GF-D8 (cell line): ENCODE results near the gene APBB1IP.
"Not testable (repeated sequence)": the region's sequence is repeated elsewhere in the genome, so short reads cannot be mapped to it uniquely, and the experiment has no call there.

Source experiments
- DNase-seq: peaks from one replicate; lab custom pipeline; 2025; lab: John Stamatoyannopoulos, UW

The APBB1IP gene

GRCh38 chr10:26441491-26442214 is 3.5 kb downstream of the APBB1IP start:
- no peak for DNase-seq

DNA sequence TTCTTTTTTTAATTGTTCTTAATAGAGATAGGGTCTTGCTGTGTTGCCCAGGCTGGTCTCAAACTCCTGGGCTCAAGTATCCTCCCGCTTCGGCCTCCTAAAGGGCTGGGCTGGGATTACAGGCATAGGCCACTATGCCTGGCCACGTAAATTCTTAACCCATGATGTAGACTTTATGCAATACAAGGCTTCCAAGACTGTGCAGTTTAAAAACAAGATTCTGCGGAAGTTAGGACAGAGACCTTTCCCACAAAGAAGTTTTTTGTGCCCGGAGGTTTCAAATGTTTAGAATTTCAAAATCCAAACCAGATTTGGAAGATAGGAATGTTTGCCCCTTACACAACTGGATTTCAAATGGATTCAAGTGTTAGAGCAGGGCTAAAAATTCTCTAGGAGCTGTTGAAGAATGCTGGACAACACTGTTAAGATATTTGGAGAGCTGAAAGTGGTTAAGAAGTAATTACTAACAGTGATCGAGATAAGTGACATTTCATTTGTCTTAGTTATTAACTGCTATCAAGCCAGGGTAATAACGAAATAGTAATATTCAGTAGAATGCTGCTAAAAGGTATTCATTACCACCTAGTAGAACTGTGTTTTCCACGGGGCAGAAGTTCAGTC is 7.4 kb downstream of the APBB1IP start:
- no peak for DNase-seq

DNA sequence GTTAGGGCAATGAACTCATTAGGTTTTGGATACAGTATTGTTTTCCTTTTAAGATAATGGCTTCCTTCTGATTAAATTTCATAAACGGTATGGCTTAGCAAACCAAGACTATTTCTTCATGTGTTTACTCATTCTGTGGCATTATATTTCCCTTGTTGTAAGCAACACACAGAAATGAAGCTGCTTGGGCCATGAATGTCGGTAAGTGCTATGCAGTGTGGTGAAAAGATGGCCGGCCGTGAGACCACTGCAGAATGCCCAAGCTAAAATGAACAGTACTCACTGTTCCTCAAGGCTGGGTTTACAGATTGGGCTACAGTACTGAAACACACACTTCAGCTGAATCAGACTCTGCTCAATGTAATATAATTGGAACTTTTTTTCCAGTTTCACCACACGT is 8.1 kb downstream of the APBB1IP start:
- DNase-seq = no peak

DNA sequence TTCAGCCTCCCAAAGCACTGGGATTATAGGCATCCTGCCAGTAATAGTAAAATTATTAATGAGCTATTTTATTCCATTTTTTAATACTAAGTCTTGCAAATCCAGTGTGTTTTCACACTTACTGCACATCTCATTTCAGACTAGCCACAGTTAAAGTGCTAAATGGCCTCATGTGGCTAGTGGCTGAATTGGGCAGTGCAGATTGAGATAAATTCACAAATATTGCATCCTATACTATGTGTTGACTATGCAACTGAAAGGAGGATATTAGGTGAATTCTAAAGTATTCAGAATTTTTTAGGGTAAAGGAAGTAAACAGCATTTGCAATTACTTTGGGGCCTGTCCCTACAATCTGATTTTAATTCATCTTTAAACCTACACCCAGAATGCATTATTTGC is 10.2 kb downstream of the APBB1IP start:
- no peak for DNase-seq

DNA sequence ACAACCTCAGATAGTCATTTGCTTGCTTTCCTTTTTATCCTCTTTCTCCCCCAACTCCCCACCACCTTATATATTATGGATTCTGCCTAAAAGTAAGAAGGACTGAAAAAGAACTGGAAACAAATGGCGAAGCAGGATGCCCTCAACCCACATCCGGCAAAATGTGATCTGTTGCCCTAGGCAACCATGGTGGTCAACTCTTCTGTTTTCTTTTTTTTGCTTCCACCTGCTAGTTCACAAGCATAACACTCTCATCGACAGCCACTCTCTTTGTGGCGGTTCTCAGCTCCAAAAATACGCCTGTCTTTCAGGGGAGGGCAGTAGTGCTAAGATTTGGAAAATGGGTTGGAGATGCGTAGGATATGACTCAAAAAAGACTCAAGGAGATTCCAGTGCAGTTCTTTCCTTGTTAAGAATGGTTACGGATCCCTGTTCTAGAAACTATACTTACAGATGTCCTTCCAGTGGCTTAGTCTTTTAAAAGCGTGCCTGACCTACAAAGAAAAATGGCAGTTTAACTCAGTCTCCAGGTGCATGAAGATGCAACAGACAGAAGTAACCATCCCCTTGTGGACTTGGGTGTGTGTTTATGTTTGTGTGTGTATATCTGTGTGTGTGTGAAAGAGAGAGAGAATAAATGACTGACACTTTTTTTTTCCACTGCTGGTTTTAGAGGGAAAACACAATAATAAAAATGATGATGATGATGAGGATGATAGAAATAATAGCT is 10.7 kb downstream of the APBB1IP start:
- DNase-seq = no peak

DNA sequence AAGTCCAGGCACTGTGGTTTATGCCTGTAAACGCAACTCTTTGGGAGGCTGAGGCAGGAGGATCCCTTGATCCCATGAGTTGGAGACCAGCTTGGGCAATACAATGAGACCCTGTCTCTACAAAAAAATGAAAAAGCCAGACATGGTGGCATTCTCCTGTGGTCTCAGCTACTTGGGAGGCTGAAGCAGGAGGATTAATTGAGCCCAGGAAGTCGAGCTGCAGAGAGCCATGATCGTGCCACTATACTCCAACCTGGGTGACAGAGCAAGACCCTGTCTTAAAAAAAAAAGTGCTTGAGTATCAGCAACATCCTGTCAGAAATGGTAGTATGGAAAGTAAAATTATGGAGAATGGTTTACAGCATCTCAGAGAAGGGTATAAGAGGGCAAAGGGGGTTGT is 11.6 kb downstream of the APBB1IP start:
- DNase-seq = no peak

DNA sequence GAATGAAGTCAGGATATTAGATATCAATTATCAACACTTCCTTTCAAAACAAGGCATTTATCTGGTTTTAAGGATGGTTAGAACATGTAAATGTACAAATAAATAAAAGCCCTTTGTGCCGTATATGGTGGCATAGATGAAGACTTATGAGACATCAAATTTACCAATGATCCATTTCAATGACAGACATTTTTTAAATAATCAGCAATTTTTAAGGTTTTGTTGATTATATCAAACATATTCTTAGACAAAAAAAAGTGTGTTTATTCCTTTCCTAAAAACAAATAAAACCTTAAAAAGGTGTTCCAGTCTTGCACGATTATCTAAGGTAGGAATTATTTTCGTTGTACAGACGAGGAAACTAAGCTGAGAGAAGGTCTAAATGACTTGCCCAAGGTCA is 13.8 kb downstream of the APBB1IP start:
- DNase-seq = no peak

- no peak for DNase-seq
Observed at GRCh38 chr10:26453850-26454249, 15.7 kb downstream of the APBB1IP start.

- no peak for DNase-seq
Observed at GRCh38 chr10:26454891-26455290, 16.8 kb downstream of the APBB1IP start.

DNA sequence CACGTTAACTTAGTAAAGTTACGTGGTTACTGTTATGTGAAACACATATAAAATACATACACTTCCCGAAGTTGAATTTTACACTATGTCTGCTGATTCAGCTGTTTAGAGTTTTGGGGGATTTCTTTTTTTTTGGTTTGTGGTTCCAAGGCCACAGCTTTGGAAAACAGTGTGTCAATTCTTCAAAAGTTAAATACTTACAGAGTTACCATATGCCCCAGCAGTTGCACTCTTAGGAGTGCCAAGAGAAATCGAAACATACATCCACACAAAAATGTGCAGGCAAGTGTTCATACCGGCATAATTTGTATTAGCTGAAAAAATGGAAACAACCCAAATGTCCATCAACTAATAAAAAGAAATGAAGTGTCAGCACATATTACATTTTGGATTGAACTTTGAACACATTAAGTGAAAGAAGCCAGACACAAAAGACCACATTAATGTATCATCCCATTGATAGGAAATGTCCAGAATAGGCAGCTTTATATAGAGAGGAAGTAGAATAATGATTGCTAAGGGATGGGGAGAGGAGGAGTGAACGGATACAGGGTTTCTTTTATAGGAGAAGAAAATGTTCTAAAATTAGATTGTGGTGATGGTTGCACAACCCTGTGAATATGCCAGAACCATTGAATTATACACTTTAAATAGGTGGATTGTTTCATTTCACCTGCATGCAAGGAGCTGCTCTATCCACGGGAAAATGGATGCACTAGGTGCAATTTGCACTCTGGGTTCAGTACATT is 17.6 kb downstream of the APBB1IP start:
- peak; percentile 28 for DNase-seq

GRCh38 chr10:26457088-26457487 is 18.9 kb downstream of the APBB1IP start:
- no peak for DNase-seq

DNA sequence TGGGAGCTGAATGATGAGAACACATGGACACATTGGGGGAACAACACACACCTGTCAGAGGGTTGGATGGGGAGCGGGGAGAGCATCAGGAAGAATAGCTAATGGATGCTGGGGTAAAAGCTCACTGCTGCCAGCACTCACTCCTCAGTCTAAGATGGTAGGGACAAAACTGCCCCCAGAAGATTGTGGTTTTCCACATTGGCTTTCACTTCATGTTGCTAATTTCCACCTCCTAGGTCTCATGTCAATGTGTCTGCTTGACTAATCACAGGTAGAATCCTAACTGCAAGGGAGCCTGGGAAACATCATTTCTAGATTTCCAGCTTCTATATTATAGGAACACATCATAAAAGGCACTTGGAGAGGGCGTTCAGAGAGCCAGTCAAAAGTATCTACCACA is 22.6 kb downstream of the APBB1IP start:
- no peak for DNase-seq

DNA sequence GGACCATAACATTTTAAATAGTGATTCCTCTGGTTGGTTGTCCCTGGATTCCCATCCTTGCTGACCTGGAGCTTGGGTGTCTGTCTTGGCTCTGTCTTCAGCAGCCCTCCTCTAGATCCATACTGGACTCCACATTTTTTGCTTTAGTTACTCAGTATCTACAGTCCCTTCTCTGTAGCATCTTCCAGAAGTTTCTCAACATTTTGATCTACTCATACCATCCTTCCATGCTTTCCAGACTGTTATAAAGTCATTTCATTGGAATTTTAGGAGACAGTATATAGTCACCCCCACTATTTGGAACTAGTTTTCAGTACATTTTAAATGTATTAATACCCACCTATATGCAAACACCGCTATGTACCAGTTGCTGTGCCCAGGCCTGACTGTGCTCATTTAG is 25.8 kb downstream of the APBB1IP start:
- DNase-seq = no peak

GRCh38 chr10:26464632-26465280 is 26.6 kb downstream of the APBB1IP start:
- DNase-seq = no peak

DNA sequence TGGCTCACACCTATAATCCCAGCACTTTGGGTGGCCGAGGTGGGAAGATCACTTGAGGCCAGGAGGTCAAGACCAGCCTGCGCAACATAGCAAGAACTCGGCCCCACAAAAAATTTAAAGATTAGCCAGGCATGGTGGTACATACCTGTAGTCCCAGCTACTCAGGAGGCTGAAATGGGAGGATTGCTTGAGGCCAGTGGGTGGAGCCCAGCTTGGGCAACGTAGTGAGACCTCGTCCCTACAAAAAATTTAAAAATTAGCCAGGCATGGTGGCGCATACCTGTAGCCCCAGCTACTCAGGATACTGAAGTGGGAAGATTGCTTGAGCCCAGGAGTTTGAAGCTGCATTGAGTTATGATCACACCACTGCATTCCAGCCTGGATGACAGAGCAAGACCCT is 28.4 kb downstream of the APBB1IP start:
- not testable (repeated sequence) for DNase-seq

DNA sequence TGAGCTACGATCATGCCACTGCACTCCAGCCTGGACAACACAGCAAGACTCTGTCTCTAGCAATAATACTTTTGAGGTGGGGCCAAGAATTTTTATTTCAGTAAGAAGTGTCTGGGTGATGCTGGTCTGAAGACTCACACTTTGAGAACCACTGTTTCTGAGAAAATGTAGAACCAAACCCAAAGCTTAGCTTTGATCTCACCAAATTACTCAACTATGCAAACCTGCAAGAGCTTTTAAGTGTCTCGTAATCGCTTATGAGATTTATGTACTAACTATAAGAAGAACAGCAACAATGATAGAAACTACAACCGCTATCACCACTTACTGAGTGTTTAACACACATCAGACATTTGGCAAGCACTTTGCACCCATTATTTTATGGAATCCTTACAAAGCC is 29.5 kb downstream of the APBB1IP start:
- DNase-seq = no peak

GRCh38 chr10:26468291-26468690 is 30.1 kb downstream of the APBB1IP start:
- DNase-seq = no peak

GRCh38 chr10:26468700-26469099 is 30.6 kb downstream of the APBB1IP start:
- DNase-seq = no peak

DNA sequence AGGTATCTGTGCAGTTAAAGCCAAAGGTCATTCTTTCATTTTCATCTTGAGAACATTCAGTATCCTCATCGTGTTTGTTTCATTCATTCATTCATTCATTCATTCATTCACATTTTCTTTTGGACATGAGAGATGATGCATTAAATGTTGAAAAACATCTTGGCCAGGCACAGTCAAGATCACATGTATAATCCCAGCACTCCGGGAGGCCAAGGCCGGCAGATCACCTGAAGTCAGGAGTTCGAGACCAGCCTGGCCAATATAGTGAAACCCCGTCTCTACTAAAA is 34.3 kb downstream of the APBB1IP start:
- DNase-seq = no peak

GRCh38 chr10:26474026-26474425 is 35.9 kb downstream of the APBB1IP start:
- no peak for DNase-seq

DNA sequence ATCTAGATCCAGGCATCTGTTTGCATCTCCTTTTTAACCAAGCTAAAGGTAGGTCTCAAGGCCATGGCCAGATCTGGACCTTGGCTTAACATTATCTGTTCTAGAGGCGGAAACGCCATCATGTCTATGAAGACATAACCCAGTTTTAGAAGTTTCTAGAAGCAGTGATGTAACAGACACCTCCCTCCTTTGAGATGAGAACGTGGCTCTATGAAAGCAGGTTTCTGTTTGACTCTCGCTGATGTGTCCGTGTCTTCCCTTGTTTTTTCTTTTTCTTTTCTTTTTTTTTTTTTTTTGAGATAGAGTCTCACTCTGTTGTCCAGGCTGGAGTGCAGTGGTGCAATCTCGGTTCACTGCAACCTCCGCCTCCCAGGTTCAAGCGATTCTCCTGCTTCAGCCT is 36.7 kb downstream of the APBB1IP start:
- not testable (repeated sequence) for DNase-seq

- peak; percentile 14 for DNase-seq
Observed at GRCh38 chr10:26475386-26475785, 37.2 kb downstream of the APBB1IP start.
